Naive B cell (primary cell): ENCODE measurements around the gene RAD51B. TPM values are rescaled to one million over a fixed set of nuclear protein-coding genes. Genes with fewer than 3 reads are reported as not detected.
"Not testable (repeated sequence)": the region's sequence is repeated elsewhere in the genome, so short reads cannot be mapped to it uniquely, and the experiment has no call there.

ENCODE experiments used
- ATAC-seq, 2 donors: fragments of 150-1000 bp; cut with Tn5 transposase; 2 replicates each; pipeline ENCODE4 v1.10.0; 2021; ENCODE audit warnings: low read depth in 2 of 2, mild to moderate bottlenecking in 2 of 2, moderate library complexity in 2 of 2
- DNase-seq: peaks from one replicate; pipeline ENCODE4 v3.0.0; 2022
- H3K27ac Mint-ChIP-seq, 6 donors: one replicate each; pipeline ENCODE4 v1.8.0; 2020 to 2022; ENCODE audit warnings: mild to moderate bottlenecking in 6 of 6, mixed read lengths in 6 of 6, moderate library complexity in 5 of 6, inconsistent platforms in 2 of 6
- H3K27me3 Mint-ChIP-seq, 3 donors: one replicate each; pipeline ENCODE4 v1.8.0; 2021 to 2022; ENCODE audit warnings: mixed read lengths in 3 of 3, mild to moderate bottlenecking in 1 of 3
- H3K36me3 Mint-ChIP-seq, 2 donors: one replicate each; pipeline ENCODE4 v1.8.0; 2020 to 2022; ENCODE audit warnings: mixed read lengths in 2 of 2, inconsistent platforms in 1 of 2, mild to moderate bottlenecking in 1 of 2
- H3K4me1 Mint-ChIP-seq, 3 donors: one replicate each; pipeline ENCODE4 v1.8.0; 2020 to 2022; ENCODE audit warnings: mixed read lengths in 3 of 3, inconsistent platforms in 1 of 3, mild to moderate bottlenecking in 1 of 3, moderate library complexity in 1 of 3
- H3K4me3 Mint-ChIP-seq, 8 donors: one replicate each; pipeline ENCODE4 v1.8.0; 2020 to 2022; ENCODE audit warnings: mild to moderate bottlenecking in 8 of 8, mixed read lengths in 8 of 8, moderate library complexity in 8 of 8, inconsistent platforms in 2 of 8
- H3K9me3 Mint-ChIP-seq, 7 donors: one replicate each; pipeline ENCODE4 v1.8.0; 2020 to 2022; ENCODE audit warnings: mixed read lengths in 7 of 7, mild to moderate bottlenecking in 5 of 7, inconsistent platforms in 2 of 7, moderate library complexity in 1 of 7
- polyA plus RNA-seq, 6 donors: library from polyadenylated mRNA; unstranded; fragments of 300-500 nt; fragmentation: Illumina TruSeq; gene quantifications; one replicate each; pipeline ENCODE4 v1.2.3, GENCODE V29; 2021; ENCODE audit warnings: low read depth in 6 of 6

The RAD51B gene
- polyA plus RNA-seq, 6 donors from 2014 or later = 27.4 to 37.2 (median 31.8) TPM

GRCh38 chr14:68020999-68021663, 201.6 kb downstream of the RAD51B start:
- peak; percentile 74 to 76 for ATAC-seq
- peaks cover 4 to 19% (median 13%) of the 10 kb centered on the region in 7 donors for H3K9me3 Mint-ChIP-seq
- peak overlapping the region in 2 of 6 donors; percentile 4 to 27 for H3K27ac Mint-ChIP-seq
- no peaks in the 10 kb centered on the region for H3K27me3 Mint-ChIP-seq
- DNase-seq = peak; percentile 18
- no peak overlapping the region for H3K4me3 Mint-ChIP-seq
- peaks cover 12 to 21% of the 10 kb centered on the region in 2 donors for H3K36me3 Mint-ChIP-seq
- H3K4me1 Mint-ChIP-seq = peaks cover 4 to 20% (median 10%) of the 10 kb centered on the region in 3 donors

DNA sequence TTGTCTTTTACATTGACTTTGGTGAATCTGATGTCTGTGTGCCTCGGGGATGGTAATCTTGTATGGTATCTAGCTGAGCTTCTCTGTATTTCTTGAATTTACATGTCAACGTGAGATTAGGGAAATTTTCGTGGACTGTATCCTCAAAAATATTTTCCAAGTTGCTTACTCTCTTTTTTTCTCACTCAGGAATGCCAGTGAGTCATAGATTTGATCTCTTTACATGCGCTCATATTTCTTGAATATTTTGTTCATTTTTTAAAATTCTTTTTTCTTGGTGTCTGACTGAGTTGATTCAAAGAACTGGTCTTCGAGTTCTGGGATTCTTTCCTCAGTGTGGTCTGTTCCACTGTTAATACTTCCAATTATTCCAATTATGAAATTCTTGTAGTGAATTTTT, 207.7 kb downstream of the RAD51B start:
- ATAC-seq = no peak
- H3K4me3 Mint-ChIP-seq = no peak overlapping the region
- no peaks in the 10 kb centered on the region for H3K27me3 Mint-ChIP-seq
- H3K36me3 Mint-ChIP-seq = peaks cover 18 to 46% of the 10 kb centered on the region in 2 donors
- H3K9me3 Mint-ChIP-seq = peaks cover 8 to 49% (median 21%) of the 10 kb centered on the region in 7 donors
- H3K4me1 Mint-ChIP-seq = peaks cover under 1 to 16% (median 1%) of the 10 kb centered on the region in 3 donors
- no peak for DNase-seq
- H3K27ac Mint-ChIP-seq = peak overlapping the region in 1 of 6 donors; percentile 48

- DNase-seq = no peak
- H3K4me3 Mint-ChIP-seq = no peak overlapping the region
Measured at GRCh38 chr14:68028075-68028474, 208.5 kb downstream of the RAD51B start.

DNA sequence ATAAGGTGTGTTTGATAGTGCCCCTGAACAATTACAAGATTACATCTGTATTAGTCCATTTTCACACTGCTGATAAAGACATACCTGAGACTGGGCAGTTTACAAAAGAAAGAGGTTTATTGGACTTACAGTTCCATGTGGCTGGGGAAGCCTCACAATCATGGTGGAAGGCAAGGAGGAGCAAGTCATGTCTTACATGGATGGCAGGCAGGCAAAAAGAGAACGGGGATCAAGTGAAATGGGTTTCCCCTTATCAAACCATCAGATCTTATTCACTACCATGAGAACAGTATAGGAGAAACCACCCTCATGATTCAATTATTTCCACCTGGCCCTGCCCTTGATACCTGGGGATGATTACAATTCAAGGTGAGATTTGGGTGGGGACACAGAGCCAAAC, 211.4 kb downstream of the RAD51B start:
- H3K27ac Mint-ChIP-seq, H3K27me3 Mint-ChIP-seq, H3K4me3 Mint-ChIP-seq, H3K4me1 Mint-ChIP-seq, DNase-seq, ATAC-seq: not testable (repeated sequence)
- Mint-ChIP-seq H3K9me3 (peaks cover 3 to 32% (median 10%) of the 10 kb centered on the region in 7 donors), H3K36me3 (peaks cover 12 to 28% of the 10 kb centered on the region in 2 donors)

More at GRCh38 chr14:68028075-68028474, 208.5 kb downstream of the RAD51B start:
- Mint-ChIP-seq H3K4me1 (peaks cover 1 to 16% (median 6%) of the 10 kb centered on the region in 3 donors), H3K27me3 (no peaks in the 10 kb centered on the region), H3K36me3 (peaks cover 12 to 38% of the 10 kb centered on the region in 2 donors), H3K27ac (no peak overlapping the region), H3K9me3 (peaks cover 3 to 41% (median 18%) of the 10 kb centered on the region in 7 donors)
- ATAC-seq = no peak

DNA sequence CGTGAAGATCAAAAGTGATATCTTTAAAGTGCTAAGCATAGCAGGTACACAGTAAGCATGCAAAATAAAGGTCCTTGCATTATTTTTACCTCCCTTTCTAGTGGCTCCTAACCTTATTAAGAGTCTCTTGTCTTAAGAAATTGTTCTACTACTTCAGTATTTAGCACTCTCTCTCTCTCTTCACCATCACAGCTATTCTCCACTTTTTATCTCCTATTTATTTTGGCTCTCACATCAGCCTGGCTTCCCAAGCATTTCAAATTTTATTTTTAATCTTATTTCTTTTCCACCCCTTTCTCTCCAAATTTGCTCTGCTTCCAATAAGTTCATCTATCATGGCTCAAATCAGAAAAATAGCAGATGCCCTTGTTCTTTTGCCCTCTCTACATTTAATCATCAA, 212.6 kb downstream of the RAD51B start:
- no peak for DNase-seq
- Mint-ChIP-seq H3K27ac (no peak overlapping the region), H3K27me3 (no peaks in the 10 kb centered on the region), H3K4me1 (peaks cover 0 to 6% (median 0%) of the 10 kb centered on the region in 3 donors), H3K4me3 (no peak overlapping the region), H3K9me3 (peaks cover 3 to 32% (median 10%) of the 10 kb centered on the region in 7 donors), H3K36me3 (peaks cover 12 to 28% of the 10 kb centered on the region in 2 donors)
- ATAC-seq = no peak

DNA sequence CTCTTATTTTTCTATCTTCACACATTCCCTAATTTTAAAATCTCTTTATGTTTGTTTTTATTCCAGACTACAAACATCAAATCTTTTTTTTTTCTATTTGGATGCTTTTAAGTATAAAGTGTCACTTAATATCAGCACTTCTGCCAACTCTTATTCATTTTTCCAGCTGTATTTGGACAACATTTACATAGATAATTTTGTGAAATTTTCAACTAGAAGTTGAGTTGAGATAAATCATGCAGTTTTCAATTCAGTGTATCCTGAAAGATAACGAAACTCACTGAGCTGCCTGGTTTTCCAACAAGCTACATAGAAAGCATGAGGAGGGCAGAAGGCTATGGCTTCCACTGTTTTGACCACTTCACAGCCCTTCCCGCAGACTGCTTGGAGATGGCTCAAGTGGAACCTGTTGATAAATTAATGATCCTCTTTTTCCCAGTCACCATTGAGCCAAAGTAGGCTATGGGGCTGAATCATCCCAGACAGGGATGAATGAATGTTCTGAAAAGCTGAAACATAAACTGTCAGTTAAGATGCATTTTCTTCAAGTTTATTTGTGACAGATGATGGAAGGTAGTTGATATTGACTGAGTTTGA, 213.9 kb downstream of the RAD51B start:
- no peaks in the 10 kb centered on the region for H3K27me3 Mint-ChIP-seq
- no peak for ATAC-seq

DNA sequence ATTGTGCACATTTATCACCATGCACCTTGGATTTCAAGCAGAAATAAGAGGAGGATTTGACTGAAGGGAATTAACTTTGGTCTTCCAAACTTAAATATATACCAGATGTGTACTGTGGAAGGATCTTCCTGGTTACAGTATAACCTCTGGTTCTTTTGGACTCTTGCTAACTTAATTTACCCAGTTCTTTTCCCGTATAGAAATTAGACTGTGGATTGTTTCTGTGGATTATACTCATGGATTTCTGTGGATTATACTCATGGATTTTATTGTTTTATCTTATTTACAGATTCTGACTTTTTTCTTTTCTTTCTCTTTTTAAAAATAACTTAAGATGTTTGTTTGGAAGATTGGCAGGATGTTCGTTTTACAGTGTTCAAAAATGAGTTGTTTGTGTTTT, 215.3 kb downstream of the RAD51B start:
- ATAC-seq (no peak), DNase-seq (no peak)
- no peak overlapping the region for H3K27ac Mint-ChIP-seq
- peaks cover 12 to 19% of the 10 kb centered on the region in 2 donors for H3K36me3 Mint-ChIP-seq
- no peak overlapping the region for H3K4me3 Mint-ChIP-seq
- H3K9me3 Mint-ChIP-seq = peaks cover 3 to 21% (median 8%) of the 10 kb centered on the region in 7 donors
- no peaks in the 10 kb centered on the region for H3K27me3 Mint-ChIP-seq
- H3K4me1 Mint-ChIP-seq = peaks cover 0 to 6% (median 0%) of the 10 kb centered on the region in 3 donors

More for the DNA sequence above, 213.9 kb downstream of the RAD51B start:
- H3K4me1 Mint-ChIP-seq = peaks cover 0 to 6% (median 0%) of the 10 kb centered on the region in 3 donors
- no peak for DNase-seq
- no peak overlapping the region for H3K4me3 Mint-ChIP-seq
- peaks cover 12 to 28% of the 10 kb centered on the region in 2 donors for H3K36me3 Mint-ChIP-seq
- H3K27ac Mint-ChIP-seq = no peak overlapping the region
- peaks cover 3 to 32% (median 10%) of the 10 kb centered on the region in 7 donors for H3K9me3 Mint-ChIP-seq

- Mint-ChIP-seq H3K9me3 (peaks cover 0 to 8% (median under 1%) of the 10 kb centered on the region in 7 donors), H3K36me3 (peaks cover 1 to 12% of the 10 kb centered on the region in 2 donors), H3K4me1 (peaks cover 0 to 6% (median 0%) of the 10 kb centered on the region in 3 donors), H3K4me3 (no peak overlapping the region), H3K27ac (peak overlapping the region in 1 of 6 donors; percentile 17), H3K27me3 (no peaks in the 10 kb centered on the region)
- ATAC-seq = no peak
- no peak for DNase-seq
Measured at GRCh38 chr14:68036202-68036601, 216.6 kb downstream of the RAD51B start.

- Mint-ChIP-seq H3K36me3 (peaks cover 0 to 7% of the 10 kb centered on the region in 2 donors), H3K4me1 (peaks cover 0 to 6% (median 0%) of the 10 kb centered on the region in 3 donors), H3K4me3 (no peak overlapping the region), H3K27ac (no peak overlapping the region), H3K9me3 (no peaks in the 10 kb centered on the region), H3K27me3 (no peaks in the 10 kb centered on the region)
- DNase-seq = no peak
- ATAC-seq = no peak
Measured at GRCh38 chr14:68039593-68039992, 220.0 kb downstream of the RAD51B start.

DNA sequence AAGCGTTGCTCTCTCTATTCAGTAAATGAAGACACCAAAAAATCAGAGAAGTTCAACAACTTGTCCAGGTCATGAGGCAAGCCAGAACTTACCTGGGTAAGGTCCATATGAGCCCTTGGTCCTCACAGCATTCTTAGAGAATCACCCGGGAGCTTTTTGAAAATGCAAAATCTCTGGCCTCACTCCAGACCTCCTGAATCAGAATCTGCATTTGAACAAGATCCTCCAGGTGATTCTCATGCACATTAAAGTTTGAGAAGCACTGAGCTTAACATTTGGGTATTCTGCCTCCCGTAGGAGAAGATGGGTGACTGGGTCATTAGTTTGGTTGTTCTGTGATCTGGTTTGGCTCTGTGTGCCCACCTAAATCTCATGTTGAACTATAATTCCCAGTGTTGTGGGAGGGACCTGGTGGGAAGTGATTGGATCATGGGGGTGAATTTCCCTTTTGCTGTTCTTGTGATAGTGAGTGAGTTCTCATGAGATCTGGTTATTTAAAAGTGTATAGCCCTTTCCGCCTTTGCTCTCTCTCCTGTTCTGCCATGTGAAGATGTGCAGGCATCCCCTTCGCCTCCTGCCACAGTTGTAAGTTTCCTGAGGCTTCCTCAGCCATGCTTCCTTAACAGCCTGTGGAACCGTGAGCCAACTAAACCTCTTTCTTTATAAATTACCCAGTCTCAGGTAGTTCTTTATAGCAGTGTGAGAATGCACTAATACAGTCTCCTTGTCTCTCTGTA, 221.2 kb downstream of the RAD51B start:
- no peak for DNase-seq
- H3K36me3 Mint-ChIP-seq = peaks cover 0 to 7% of the 10 kb centered on the region in 2 donors
- H3K27me3 Mint-ChIP-seq = no peaks in the 10 kb centered on the region
- peak overlapping the region in 3 of 6 donors; percentile 7 to 80 (median 44) for H3K27ac Mint-ChIP-seq
- ATAC-seq = no peak
- H3K4me3 Mint-ChIP-seq = no peak overlapping the region
- peaks cover 0 to 6% (median 0%) of the 10 kb centered on the region in 3 donors for H3K4me1 Mint-ChIP-seq
- H3K9me3 Mint-ChIP-seq = no peaks in the 10 kb centered on the region

GRCh38 chr14:68041876-68042354, 222.3 kb downstream of the RAD51B start:
- Mint-ChIP-seq H3K27ac (peak overlapping the region in 1 of 6 donors; percentile 15), H3K4me3 (no peak overlapping the region), H3K36me3 (peaks cover 0 to 7% of the 10 kb centered on the region in 2 donors), H3K9me3 (no peaks in the 10 kb centered on the region), H3K4me1 (peaks cover 0 to 6% (median 0%) of the 10 kb centered on the region in 3 donors), H3K27me3 (no peaks in the 10 kb centered on the region)
- ATAC-seq = no peak
- no peak for DNase-seq

DNA sequence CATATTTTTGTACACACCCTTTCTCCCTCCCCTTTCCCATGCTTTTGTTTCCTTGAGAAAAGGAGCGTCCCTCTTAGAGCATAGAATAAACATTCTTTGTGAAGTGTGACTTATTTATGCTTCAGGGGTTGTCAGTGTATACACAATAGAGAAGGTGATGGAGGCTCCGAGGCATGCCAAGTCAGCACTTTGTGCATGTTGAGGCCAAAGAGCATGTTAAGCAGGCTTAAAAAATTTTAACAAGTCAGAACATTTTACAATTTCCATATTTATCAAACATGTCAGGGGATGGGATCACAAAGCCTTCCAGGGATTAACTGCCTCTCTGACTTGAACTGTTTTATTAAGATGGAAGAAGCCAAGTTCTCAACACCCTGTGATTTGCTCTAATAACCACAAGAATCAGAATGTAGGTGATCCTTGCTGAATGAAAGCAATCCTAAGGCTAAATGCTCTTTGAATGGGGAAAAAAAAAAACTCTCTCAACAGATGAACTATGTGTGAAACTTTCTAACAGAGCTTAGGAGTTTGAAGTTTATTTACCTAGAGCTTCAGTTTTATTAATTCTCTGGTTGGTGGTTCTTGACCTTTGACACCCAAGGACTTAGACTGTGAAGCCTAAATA, 223.1 kb downstream of the RAD51B start:
- Mint-ChIP-seq H3K27ac (no peak overlapping the region), H3K4me3 (no peak overlapping the region), H3K36me3 (peaks cover 1 to 7% of the 10 kb centered on the region in 2 donors), H3K4me1 (peaks cover 0 to 6% (median 0%) of the 10 kb centered on the region in 3 donors), H3K27me3 (no peaks in the 10 kb centered on the region), H3K9me3 (no peaks in the 10 kb centered on the region)
- ATAC-seq = no peak
- DNase-seq = no peak

- DNase-seq = no peak
- Mint-ChIP-seq H3K27me3 (no peaks in the 10 kb centered on the region), H3K4me1 (peaks cover 0 to 6% (median 0%) of the 10 kb centered on the region in 3 donors), H3K9me3 (no peaks in the 10 kb centered on the region), H3K27ac (no peak overlapping the region), H3K36me3 (peaks cover 7% of the 10 kb centered on the region in 2 donors), H3K4me3 (no peak overlapping the region)
- no peak for ATAC-seq
Measured at GRCh38 chr14:68043752-68044151, 224.2 kb downstream of the RAD51B start.
